PC-3 (cell line): ENCODE results near the gene TBC1D2B.

Experiments used
- EZH2 ChIP-seq: fragments of 300-600 bp; sonication (generic); IDR thresholded peaks from one replicate; pipeline ENCODE4 v1.6.1; 2017; ENCODE audit warnings: antibody characterized with exemption, mild to moderate bottlenecking, low read length; ENCODE audit not compliant: unreplicated experiment
- TF ChIP-seq, protein P1 (sequence below): fragments of 300-600 bp; sonication (generic); conservative IDR thresholded peaks from 2 replicates; pipeline ENCODE4 v1.5.1; 2017; ENCODE audit warnings: antibody characterized with exemption, low read depth, mild to moderate bottlenecking, low read length

DNA sequence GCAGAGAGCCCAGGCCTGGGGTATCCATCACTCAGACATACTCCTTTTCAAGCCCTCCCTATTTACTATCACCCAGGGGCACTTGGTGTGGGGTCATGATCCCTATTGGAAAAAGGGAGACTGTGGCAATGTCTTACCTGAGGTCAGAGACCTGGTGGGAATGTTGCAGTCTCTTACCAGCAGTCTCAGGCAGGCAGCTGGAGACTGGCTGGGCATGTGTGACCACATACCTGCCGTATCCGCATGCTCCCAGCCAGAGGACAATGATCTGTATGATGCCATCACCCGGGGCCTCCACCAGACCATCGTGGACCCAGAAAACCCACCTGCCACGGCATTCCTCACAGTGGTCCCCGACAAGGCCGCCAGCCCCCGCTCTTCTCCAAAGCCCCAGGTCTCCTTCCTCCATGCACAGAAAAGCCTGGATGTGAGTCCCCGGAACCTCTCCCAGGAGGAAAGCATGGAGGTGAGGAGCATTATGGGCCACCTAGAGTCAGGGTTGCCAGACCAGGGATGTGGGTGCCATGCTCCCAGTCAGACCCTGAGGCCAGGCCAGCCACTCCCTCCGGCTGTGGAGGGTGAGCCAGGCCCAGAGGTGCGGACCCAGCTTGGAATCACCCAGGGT, 20.7 kb upstream of the TBC1D2B start:
- no peak for TF ChIP-seq EZH2
- TF ChIP-seq, protein P1, sequence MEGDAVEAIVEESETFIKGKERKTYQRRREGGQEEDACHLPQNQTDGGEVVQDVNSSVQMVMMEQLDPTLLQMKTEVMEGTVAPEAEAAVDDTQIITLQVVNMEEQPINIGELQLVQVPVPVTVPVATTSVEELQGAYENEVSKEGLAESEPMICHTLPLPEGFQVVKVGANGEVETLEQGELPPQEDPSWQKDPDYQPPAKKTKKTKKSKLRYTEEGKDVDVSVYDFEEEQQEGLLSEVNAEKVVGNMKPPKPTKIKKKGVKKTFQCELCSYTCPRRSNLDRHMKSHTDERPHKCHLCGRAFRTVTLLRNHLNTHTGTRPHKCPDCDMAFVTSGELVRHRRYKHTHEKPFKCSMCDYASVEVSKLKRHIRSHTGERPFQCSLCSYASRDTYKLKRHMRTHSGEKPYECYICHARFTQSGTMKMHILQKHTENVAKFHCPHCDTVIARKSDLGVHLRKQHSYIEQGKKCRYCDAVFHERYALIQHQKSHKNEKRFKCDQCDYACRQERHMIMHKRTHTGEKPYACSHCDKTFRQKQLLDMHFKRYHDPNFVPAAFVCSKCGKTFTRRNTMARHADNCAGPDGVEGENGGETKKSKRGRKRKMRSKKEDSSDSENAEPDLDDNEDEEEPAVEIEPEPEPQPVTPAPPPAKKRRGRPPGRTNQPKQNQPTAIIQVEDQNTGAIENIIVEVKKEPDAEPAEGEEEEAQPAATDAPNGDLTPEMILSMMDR, result no peak
